GM12878 (cell line): ENCODE results near the gene WNT11. TPM values are rescaled to one million over a fixed set of nuclear protein-coding genes. Genes with fewer than 3 reads are reported as not detected.

Experiments used
- ATAC-seq: fragments of 200-7000 bp; cut with Tn5 transposase; 3 replicates; pipeline ENCODE4 v1.9.1; 2020; ENCODE audit warnings: mild to moderate bottlenecking, moderate library complexity
- BruUV-seq: library from RNA; stranded (reverse); fragments of 400-500 nt; replicated peaks from 2 replicates; lab custom pipeline; 2021; lab: Mats Ljungman, UMichigan
- CTCF ChIA-PET: fragments of 300-600 bp; sonication (Branson Sonifier 250); formaldehyde crosslinking; extraction: SDS; loops from one replicate; lab custom pipeline; 2021; ENCODE audit warnings: inconsistent platforms; lab: Yijun Ruan, JAX
- POLR2A ChIA-PET: fragments of 350-600 bp; formaldehyde crosslinking; extraction: SDS; loops from one replicate; lab custom pipeline; 2021; ENCODE audit warnings: inconsistent platforms; lab: Charles Lee
- RAD21 ChIA-PET: fragments of 300-600 bp; sonication (Branson Sonifier 250); formaldehyde crosslinking; loops from one replicate; lab custom pipeline; 2023; ENCODE audit warnings: antibody characterized with exemption; ENCODE audit not compliant: unreplicated experiment; lab: Charles Lee
- SMC1A ChIA-PET: fragments of 300-600 bp; sonication (Branson Sonifier 250); formaldehyde crosslinking; loops from one replicate; lab custom pipeline; 2023; ENCODE audit not compliant: unreplicated experiment, uncharacterized antibody; lab: Charles Lee
- DNase-seq: peaks from one replicate; pipeline ENCODE4 v3.0.0-alpha.2; 2011; ENCODE audit warnings: low read depth, low spot score
- FAIRE-seq: peaks from 3 replicates; lab custom pipeline; 2011; peaks lifted over from hg19 to GRCh38; lab: Jason Lieb, UNC
- H2AFZ ChIP-seq: 2 replicates; pipeline ENCODE4 v1.6.0; 2011; ENCODE audit warnings: low read depth, low read length, control low read depth; ENCODE audit not compliant: control insufficient read depth
- H3K27ac ChIP-seq: 2 replicates; pipeline ENCODE4 v1.5.1; 2011; ENCODE audit warnings: control low read depth; ENCODE audit not compliant: control insufficient read depth, insufficient read depth
- H3K27me3 ChIP-seq, 2 experiments: replicated peaks in 1 of 2; 2 replicates each; pipeline versions ENCODE4 v1.6.0 to v1.6.1; 2011; ENCODE audit warnings: low read length in 1 of 2; ENCODE audit not compliant: control insufficient read depth in 2 of 2, insufficient read depth in 2 of 2
- H3K36me3 ChIP-seq, 2 experiments: 2 replicates each; pipeline ENCODE4 v1.5.1; 2011; ENCODE audit warnings: low read length in 1 of 2; ENCODE audit not compliant: control insufficient read depth in 2 of 2, insufficient read depth in 2 of 2
- H3K4me1 ChIP-seq: 2 replicates; pipeline ENCODE4 v1.6.1; 2011; ENCODE audit warnings: mild to moderate bottlenecking, low read length, moderate library complexity, mixed read lengths; ENCODE audit not compliant: control insufficient read depth, insufficient read depth
- H3K4me2 ChIP-seq: 2 replicates; pipeline ENCODE4 v1.6.0; 2011; ENCODE audit warnings: control low read depth; ENCODE audit not compliant: control insufficient read depth, insufficient read depth
- H3K4me3 ChIP-seq: fragments of 200-600 bp; sonication (generic); 2 replicates; pipeline ENCODE4 v1.5.1; 2016
- H3K79me2 ChIP-seq: 2 replicates; pipeline ENCODE4 v1.6.0; 2011; ENCODE audit warnings: low read length; ENCODE audit not compliant: control insufficient read depth, insufficient read depth
- H3K9ac ChIP-seq: 2 replicates; pipeline ENCODE4 v1.8.0; 2011; ENCODE audit warnings: low read length, control low read depth, mixed read lengths; ENCODE audit not compliant: control insufficient read depth, insufficient read depth
- H3K9me3 ChIP-seq: replicated peaks from 3 replicates; pipeline ENCODE4 v1.5.1; 2011; ENCODE audit warnings: mild to moderate bottlenecking, low read length; ENCODE audit not compliant: control insufficient read depth, insufficient read depth
- H4K20me1 ChIP-seq: 2 replicates; pipeline ENCODE4 v1.6.0; 2011; ENCODE audit not compliant: control insufficient read depth, insufficient read depth
- HCFC1 ChIP-seq: fragments of 150-350 bp; IDR thresholded peaks from 2 replicates; pipeline ENCODE4 v1.6.1; 2014; ENCODE audit warnings: low read length
- JUNB ChIP-seq: IDR thresholded peaks from 2 replicates; pipeline ENCODE4 v1.6.1; 2016; ENCODE audit warnings: antibody characterized with exemption, mild to moderate bottlenecking
- TBL1XR1 ChIP-seq: IDR thresholded peaks from 2 replicates; pipeline ENCODE4 v1.6.1; 2012; ENCODE audit warnings: low read depth, low read length, improper control_type of control experiment
- WGBS: methylation state at CpG from one replicate; pipeline ENCODE4 v1.1.6; 2016; ENCODE audit warnings: low lambda C conversion rate; ENCODE audit not compliant: insufficient replicate concordance, insufficient coverage; ENCODE audit errors: missing lambda C conversion rate; 5-methylcytosine and 5-hydroxymethylcytosine counted together
- in situ Hi-C: fragments of 300-500 bp; cut with MboI; formaldehyde crosslinking; loops from 9 replicates; pipeline ENCODE4 v1.14.3; 2018; ENCODE audit warnings: mixed read lengths
- intact Hi-C: fragments of 100-400 bp; cut with micrococcal nuclease; formaldehyde crosslinking; loops from one replicate; pipeline ENCODE4 v1.14.2; 2022; ENCODE audit not compliant: unreplicated experiment
- polyA plus RNA-seq, 11 experiments: library from polyadenylated mRNA; depleted of rRNA in 4 of 11; unstranded in 6 of 11; stranded (reverse) in 5 of 11; fragments of >200 nt; fragmentation: Nextera tagmentation in 4 of 11; fragmentation: Illumina TruSeq in 1 of 11; extraction: Ambion mirVana in 4 of 11; extraction: Trizol in 1 of 11; gene quantifications; 1 replicate in 1 of 11; 2 replicates in 10 of 11; pipeline versions ENCODE4 v1.2.1 to v1.2.3, GENCODE V29; 2011 to 2016; ENCODE audit warnings: inconsistent platforms in 2 of 11, missing spikeins in 2 of 11, low read depth in 1 of 11
- total RNA-seq, 4 experiments: library from RNA; depleted of rRNA in 3 of 4; stranded (reverse); fragments of >200 nt in 3 of 4; fragmentation: Illumina TruSeq in 1 of 4; extraction: Trizol in 1 of 4; gene quantifications; 2 replicates each; pipeline versions ENCODE4 v1.2.1 to v1.2.3, GENCODE V29; 2013 to 2021
- TF ChIP-seq, protein P1 (sequence below): IDR thresholded peaks from 2 replicates; pipeline ENCODE4 v1.6.1; 2011; ENCODE audit warnings: mild to moderate bottlenecking, low read depth, low read length, moderate library complexity; ENCODE audit not compliant: insufficient replicate concordance
- TF ChIP-seq, protein P2 (sequence below): IDR thresholded peaks from 2 replicates; pipeline ENCODE4 v1.6.1; 2012; ENCODE audit warnings: improper control_type of control experiment, low read depth, low read length; ENCODE audit not compliant: insufficient replicate concordance
- TF ChIP-seq, protein P3 (sequence below): fragments of 450-650 bp; IDR thresholded peaks from 2 replicates; pipeline ENCODE4 v1.6.1; 2018; ENCODE audit warnings: mild to moderate bottlenecking, low read depth, moderate library complexity; ENCODE audit not compliant: partially characterized antibody

Gene WNT11
- total and polyA plus RNA-seq, 10 of the 15 experiments (the other 5 are each of a cell fraction or from before 2014, with no cell fraction given): 0.05 to 0.19 TPM; not detected in 8

DNA sequence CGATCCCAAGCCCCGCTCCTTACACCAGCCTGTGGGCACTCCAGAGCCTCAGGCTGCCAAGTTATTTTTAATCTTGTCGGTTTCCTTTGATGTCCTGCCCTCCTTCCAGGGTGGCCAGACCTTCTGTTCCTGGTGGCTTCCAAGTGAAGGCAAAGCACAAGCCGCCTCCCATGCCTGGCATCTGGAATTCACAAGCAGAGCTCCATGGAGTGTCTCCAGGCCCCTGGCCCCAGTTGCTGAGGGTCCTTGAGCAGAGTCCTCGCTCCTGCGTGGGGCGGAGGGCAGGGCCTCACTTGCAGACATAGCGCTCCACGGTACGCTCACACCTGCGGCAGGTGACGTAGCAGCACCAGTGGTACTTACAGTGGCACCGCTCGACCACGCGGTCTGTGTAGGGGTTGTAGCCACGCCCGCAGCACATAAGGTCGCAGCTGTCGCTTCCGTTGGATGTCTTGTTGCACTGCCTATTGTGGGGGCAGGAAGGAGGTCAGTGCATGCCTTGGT is 19.5 kb downstream of the WNT11 start:
- ChIA-PET CTCF (interaction anchor here (1.8 kb wide), 1 partner anchor 21 kb away, joined by 7 read pairs; no protein-coding TSS in a partner anchor), POLR2A (no interaction called here), SMC1A (no interaction called here), RAD21 (no interaction called here)
- Histone ChIP-seq H3K9ac (no peak overlapping the region), H3K27ac (no peak overlapping the region), H3K79me2 (no peaks in the 10 kb centered on the region), H4K20me1 (0 out of 2 replicates have a peak, but pooled peaks cover 2% of the 10 kb centered on the region), H3K4me1 (no peaks in the 10 kb centered on the region), H3K27me3 (no peaks in the 10 kb centered on the region; a peak in 1 of 4 replicates), H3K4me2 (no peak overlapping the region), H3K36me3 (no peaks in the 10 kb centered on the region), H3K9me3 (no peaks in the 10 kb centered on the region), H2AFZ (no peak overlapping the region), H3K4me3 (no peak overlapping the region)
- TF ChIP-seq, protein P1, sequence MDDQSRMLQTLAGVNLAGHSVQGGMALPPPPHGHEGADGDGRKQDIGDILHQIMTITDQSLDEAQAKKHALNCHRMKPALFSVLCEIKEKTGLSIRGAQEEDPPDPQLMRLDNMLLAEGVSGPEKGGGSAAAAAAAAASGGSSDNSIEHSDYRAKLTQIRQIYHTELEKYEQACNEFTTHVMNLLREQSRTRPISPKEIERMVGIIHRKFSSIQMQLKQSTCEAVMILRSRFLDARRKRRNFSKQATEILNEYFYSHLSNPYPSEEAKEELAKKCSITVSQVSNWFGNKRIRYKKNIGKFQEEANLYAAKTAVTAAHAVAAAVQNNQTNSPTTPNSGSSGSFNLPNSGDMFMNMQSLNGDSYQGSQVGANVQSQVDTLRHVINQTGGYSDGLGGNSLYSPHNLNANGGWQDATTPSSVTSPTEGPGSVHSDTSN: no peak
- TF ChIP-seq, protein P2, sequence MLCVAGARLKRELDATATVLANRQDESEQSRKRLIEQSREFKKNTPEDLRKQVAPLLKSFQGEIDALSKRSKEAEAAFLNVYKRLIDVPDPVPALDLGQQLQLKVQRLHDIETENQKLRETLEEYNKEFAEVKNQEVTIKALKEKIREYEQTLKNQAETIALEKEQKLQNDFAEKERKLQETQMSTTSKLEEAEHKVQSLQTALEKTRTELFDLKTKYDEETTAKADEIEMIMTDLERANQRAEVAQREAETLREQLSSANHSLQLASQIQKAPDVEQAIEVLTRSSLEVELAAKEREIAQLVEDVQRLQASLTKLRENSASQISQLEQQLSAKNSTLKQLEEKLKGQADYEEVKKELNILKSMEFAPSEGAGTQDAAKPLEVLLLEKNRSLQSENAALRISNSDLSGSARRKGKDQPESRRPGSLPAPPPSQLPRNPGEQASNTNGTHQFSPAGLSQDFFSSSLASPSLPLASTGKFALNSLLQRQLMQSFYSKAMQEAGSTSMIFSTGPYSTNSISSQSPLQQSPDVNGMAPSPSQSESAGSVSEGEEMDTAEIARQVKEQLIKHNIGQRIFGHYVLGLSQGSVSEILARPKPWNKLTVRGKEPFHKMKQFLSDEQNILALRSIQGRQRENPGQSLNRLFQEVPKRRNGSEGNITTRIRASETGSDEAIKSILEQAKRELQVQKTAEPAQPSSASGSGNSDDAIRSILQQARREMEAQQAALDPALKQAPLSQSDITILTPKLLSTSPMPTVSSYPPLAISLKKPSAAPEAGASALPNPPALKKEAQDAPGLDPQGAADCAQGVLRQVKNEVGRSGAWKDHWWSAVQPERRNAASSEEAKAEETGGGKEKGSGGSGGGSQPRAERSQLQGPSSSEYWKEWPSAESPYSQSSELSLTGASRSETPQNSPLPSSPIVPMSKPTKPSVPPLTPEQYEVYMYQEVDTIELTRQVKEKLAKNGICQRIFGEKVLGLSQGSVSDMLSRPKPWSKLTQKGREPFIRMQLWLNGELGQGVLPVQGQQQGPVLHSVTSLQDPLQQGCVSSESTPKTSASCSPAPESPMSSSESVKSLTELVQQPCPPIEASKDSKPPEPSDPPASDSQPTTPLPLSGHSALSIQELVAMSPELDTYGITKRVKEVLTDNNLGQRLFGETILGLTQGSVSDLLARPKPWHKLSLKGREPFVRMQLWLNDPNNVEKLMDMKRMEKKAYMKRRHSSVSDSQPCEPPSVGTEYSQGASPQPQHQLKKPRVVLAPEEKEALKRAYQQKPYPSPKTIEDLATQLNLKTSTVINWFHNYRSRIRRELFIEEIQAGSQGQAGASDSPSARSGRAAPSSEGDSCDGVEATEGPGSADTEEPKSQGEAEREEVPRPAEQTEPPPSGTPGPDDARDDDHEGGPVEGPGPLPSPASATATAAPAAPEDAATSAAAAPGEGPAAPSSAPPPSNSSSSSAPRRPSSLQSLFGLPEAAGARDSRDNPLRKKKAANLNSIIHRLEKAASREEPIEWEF: no peak
- TF ChIP-seq, protein P3, sequence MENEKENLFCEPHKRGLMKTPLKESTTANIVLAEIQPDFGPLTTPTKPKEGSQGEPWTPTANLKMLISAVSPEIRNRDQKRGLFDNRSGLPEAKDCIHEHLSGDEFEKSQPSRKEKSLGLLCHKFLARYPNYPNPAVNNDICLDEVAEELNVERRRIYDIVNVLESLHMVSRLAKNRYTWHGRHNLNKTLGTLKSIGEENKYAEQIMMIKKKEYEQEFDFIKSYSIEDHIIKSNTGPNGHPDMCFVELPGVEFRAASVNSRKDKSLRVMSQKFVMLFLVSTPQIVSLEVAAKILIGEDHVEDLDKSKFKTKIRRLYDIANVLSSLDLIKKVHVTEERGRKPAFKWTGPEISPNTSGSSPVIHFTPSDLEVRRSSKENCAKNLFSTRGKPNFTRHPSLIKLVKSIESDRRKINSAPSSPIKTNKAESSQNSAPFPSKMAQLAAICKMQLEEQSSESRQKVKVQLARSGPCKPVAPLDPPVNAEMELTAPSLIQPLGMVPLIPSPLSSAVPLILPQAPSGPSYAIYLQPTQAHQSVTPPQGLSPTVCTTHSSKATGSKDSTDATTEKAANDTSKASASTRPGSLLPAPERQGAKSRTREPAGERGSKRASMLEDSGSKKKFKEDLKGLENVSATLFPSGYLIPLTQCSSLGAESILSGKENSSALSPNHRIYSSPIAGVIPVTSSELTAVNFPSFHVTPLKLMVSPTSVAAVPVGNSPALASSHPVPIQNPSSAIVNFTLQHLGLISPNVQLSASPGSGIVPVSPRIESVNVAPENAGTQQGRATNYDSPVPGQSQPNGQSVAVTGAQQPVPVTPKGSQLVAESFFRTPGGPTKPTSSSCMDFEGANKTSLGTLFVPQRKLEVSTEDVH: no peak
- TF ChIP-seq TBL1XR1 (no peak), HCFC1 (no peak), JUNB (no peak)
- FAIRE-seq (no peak), DNase-seq (no peak), ATAC-seq (no peak)
- intact Hi-C loops: no loop called here
- 68% methylated on average over 21 of the region's 21 CpGs for WGBS
- in situ Hi-C loops: no loop called here
- no TSS peak for BruUV-seq
